HG03520 (cell line): ENCODE data around the gene ENO2.
"Not testable (repeated sequence)": the region's sequence is repeated elsewhere in the genome, so short reads cannot be mapped to it uniquely, and the experiment has no call there.

Experiments used
- ATAC-seq: cut with Tn5 transposase; IDR thresholded peaks from one replicate; pipeline ENCODE4 v1.9.1; 2021; ENCODE audit warnings: mild to moderate bottlenecking, moderate library complexity; ENCODE audit not compliant: unreplicated experiment

ENO2 gene

GRCh38 chr12:6886206-6886999 is 28.0 kb upstream of the ENO2 start:
- not testable (repeated sequence) for ATAC-seq

DNA sequence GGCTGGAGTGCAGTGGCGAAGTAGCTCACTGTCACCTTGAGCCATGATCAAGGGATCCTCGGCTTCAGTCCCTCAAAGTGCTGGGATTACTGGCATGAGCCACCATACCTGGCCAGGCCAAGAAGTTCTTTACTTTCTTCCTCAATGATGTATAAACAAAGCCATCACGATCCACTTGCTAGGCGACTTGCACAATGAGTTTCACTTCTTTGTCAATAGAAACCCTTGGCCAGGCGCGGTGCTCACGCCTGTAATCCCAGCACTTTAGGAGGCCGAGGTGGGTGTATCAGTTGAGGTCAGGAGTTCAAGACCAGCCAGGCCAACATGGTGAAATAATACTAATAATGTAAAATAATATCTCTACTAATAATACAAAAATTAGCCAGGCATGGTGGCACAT is 26.9 kb upstream of the ENO2 start:
- no peak for ATAC-seq

- ATAC-seq: no peak
Observed at GRCh38 chr12:6888360-6888759, 26.0 kb upstream of the ENO2 start.

DNA sequence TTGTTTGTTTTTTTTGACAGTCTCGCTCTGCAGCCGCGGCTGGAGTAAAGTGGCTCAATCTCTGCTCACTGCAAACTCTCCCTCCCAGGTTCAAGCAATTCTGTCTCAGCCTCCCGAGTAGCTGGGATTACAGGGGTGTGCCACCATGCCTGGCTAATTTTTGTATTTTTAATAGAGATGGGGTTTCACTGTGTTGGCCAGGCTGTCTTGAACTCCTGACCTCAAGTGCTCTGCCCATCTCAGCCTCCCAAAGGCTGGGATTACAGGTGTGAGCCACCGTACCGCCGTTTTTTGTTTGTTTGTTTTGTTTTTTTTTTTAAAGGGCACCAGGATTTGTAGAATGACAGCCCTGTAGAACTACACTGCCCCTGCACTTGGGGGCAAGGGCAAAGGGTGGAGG is 25.6 kb upstream of the ENO2 start:
- ATAC-seq: not testable (repeated sequence)

DNA sequence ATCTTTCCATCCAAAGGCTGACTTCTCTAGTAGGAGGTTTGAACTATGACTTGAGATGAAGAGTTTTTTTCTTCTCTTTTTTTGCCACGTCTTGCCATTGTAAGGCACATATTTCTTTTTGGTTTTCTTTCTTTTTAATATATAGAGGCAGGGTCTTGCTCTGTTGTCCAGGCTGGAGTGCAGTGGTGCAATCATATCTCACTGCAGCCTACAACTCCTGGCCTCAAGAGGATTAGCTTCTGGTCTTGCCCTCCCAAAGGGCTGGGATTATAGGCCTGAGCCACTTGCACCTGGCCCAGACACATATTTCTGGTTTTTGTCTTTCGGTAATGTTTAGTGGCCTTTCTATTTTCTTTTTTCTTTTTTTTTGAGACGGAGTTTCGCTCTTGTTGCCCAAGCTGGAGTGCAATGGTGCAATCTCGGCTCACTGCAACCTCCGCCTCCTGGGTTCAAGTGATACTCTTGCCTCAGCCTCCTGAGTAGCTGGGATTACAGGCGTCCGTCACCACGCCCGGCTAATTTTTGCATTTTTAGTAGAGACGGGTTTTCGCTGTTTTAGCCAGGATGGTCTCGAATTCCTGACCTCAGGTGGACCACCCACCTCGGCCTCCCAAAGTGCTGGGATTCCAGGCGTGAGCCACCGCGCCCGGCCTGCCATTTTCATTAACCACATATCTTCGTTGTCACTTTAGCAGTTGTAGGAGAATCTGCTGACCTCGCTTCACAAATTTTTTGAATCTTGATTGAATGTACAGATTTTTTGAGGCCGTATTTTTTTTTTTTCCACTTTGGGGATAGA is 24.4 kb upstream of the ENO2 start:
- ATAC-seq: not testable (repeated sequence)

GRCh38 chr12:6890789-6891645 is 23.4 kb upstream of the ENO2 start:
- ATAC-seq: peak; percentile 91

DNA sequence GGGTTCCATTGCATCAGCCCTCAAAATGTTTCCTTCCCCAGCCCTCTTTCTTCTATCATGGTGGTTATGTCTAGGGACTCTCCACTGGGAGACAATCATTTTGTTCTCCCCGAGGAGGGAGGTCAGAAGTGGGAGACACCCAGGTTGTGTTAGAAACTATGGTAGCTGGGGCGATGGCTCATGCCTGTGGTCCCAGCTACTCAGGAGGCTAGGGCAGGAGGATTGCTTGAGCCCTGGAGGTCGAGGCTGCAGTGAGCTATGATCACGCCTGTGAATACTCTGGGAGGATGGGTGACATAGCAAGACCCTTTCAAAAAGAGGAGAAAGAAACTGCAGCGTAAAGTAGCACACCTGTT is 22.8 kb upstream of the ENO2 start:
- ATAC-seq: no peak

GRCh38 chr12:6892683-6893082 is 21.7 kb upstream of the ENO2 start:
- not testable (repeated sequence) for ATAC-seq

- no peak for ATAC-seq
Observed at GRCh38 chr12:6894321-6894720, 20.1 kb upstream of the ENO2 start.

GRCh38 chr12:6896846-6897435 is 17.4 kb upstream of the ENO2 start:
- ATAC-seq: no peak

DNA sequence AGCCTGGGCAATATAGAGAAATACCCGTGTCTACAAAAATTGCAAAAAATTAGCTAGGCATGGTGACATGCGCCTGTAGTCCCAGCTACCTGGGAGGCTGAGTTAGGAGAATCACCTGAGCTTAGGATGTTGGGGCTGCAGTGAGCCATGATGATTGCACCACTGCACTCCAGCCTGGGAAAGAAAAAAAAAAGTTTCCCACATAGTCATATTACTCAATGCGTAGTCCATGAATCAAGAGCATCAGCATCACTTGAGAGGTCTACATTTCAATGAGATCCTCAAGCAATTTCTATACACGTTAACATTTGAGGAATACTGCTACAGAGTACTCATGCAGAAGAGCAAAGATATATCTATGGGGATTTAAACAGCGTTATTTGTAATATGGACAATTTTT is 15.0 kb upstream of the ENO2 start:
- no peak for ATAC-seq

DNA sequence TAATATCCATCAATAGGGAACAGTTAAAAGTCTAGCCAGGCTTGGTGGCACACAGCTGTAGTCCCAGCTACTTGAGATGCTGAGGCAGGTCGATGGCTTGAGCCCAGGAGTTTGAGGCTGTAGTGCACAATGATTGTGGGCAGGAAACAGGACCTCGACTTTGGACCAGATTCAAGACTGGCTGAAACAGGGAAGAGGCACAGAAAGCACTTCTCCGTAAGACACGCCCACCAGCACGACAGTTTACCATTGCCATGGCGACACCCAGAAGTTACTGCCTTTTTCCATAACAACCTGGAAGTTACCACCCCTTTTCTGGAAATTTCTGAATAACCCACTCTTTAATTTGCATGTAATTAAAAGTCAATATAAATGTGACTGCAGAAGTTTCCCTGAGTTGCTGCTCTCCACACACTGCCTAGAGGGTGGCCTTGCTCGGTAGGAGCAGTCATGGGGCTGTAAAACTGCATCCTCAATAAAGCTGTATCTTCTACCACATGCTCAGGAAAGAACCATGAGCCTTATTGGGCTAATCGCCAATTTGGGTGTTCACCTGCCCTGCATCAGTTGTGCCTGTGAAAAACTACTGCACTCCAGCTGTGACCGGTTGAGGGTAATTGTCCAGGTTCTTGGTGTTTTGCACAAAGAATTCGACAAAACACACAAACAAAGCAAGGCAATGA is 14.4 kb upstream of the ENO2 start:
- ATAC-seq: no peak

DNA sequence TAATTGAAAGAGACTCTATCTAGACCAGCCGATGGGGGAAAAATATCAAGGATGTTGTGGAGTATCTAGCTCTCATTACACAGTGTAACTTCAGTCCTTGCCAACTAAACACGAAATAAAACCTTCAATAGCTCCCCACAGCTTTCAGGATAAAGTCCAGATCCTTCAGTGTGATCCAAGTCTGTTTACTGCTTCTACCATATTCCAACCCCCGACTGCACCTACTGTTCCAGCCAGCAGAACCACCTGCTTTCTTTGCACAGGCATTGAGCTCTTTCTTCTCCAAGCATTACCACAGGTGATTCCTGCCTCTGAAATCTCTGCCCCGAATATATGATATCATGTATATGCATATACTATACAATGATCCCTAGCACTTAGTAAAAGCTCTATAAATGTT is 11.9 kb upstream of the ENO2 start:
- no peak for ATAC-seq

GRCh38 chr12:6903722-6904121 is 10.7 kb upstream of the ENO2 start:
- ATAC-seq: no peak

GRCh38 chr12:6904280-6905276 is 9.8 kb upstream of the ENO2 start, which contains the start of gene LRRC23:
LRRC23 (plus strand) TSS chr12:6904822; CDS start chr12:6905634, 812 bp downstream.
- ATAC-seq: peak; percentile 90

GRCh38 chr12:6905414-6906040 is 8.9 kb upstream of the ENO2 start:
- no peak for ATAC-seq

GRCh38 chr12:6908141-6908540 is 6.2 kb upstream of the ENO2 start:
- not testable (repeated sequence) for ATAC-seq

DNA sequence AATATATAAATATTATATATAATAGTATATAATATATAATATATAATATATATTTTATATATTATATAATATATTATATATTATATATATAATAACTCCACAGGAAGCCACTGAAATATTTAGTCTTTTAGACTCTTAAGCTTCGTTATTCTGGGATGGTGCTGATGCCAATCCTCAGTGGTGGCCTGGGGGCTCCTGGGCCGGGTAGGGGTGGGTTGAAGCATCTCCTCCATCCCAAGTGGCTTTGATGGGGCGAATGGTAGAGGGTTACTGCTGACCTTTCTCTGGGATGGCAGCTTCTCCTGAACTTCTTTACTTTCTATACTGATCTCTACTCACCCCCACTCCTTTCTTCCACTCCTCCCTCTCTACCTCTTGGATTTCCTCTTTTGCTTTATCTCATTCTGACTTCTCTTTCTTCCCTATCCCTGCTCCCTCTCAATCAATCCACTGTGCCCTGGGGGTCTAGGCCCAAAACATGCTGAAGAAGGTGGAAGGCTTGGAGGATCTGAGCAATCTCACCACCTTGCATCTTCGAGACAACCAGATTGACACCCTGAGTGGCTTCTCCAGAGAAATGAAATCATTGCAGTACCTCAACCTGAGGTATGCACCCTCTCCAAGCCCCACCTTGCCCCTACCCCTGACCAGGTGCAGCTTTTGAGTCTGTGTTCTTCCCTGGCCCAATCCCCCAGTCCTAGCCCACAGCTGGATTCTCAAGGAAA is 4.8 kb upstream of the ENO2 start:
- no peak for ATAC-seq
